ENCODE results near the gene ERMARD. TPM values are rescaled to one million over a fixed set of nuclear protein-coding genes. Genes with fewer than 3 reads are reported as not detected.

The ERMARD gene
- total RNA-seq, 1 experiment from 2014 or later = 13.6 TPM

- H3K27me3 Mint-ChIP-seq (ENCODE audit: low read depth) = peaks cover 45% of the 10 kb centered on the region
- Histone ChIP-seq H2BK5ac (ENCODE audit: insufficient read length, low read length) (no peak overlapping the region), H3K79me1 (ENCODE audit: insufficient read depth, low read depth, low read length, poor library complexity, severe bottlenecking) (no peaks in the 10 kb centered on the region), H4K91ac (ENCODE audit: insufficient read length, low read depth, low read length) (no peak overlapping the region), H2AK5ac (ENCODE audit: insufficient read length, low read length) (no peak overlapping the region), H3K79me2 (ENCODE audit: insufficient read depth, low read length) (no peaks in the 10 kb centered on the region), H3K4me2 (ENCODE audit: insufficient read depth, insufficient read length, low read length) (peak overlapping the region; percentile 49), H3K56ac (ENCODE audit: insufficient read length, low read depth, low read length) (no peak overlapping the region), H3K9ac (ENCODE audit: extremely low read depth, insufficient read length, low read length) (peak overlapping the region; percentile 18), H3K9me3 (ENCODE audit: control insufficient read depth, low read depth, low read length) (no peaks in the 10 kb centered on the region), H2AFZ (ENCODE audit: low read length) (no peak overlapping the region), H3K23me2 (ENCODE audit: insufficient read length, low read depth, low read length, poor library complexity, severe bottlenecking) (peaks cover 4% of the 10 kb centered on the region), H2BK15ac (ENCODE audit: low read depth, low read length) (no peak overlapping the region), H3T11ph (ENCODE audit: low read length) (no peak overlapping the region), H3K23ac (ENCODE audit: insufficient read length, low read depth, low read length) (no peak overlapping the region), H2BK120ac (ENCODE audit: low read depth, low read length, poor library complexity, severe bottlenecking) (no peak overlapping the region), H2BK12ac (ENCODE audit: insufficient read length, low read depth, low read length) (no peak overlapping the region), H3K4ac (ENCODE audit: low read depth, low read length) (no peak overlapping the region), H4K5ac (ENCODE audit: insufficient read length, low read depth, low read length) (no peak overlapping the region), H3K18ac (ENCODE audit: insufficient read length, low read depth, low read length) (peak overlapping the region; percentile 17), H2BK20ac (ENCODE audit: low read depth, low read length, poor library complexity, severe bottlenecking) (no peak overlapping the region), H4K20me1 (ENCODE audit: control insufficient read depth, insufficient read depth, insufficient read length) (no peaks in the 10 kb centered on the region), H4K8ac (replicated peaks; ENCODE audit: insufficient read length, low read depth, low read length) (no peak overlapping the region), H3K27ac (ENCODE audit: insufficient read length, low read depth, low read length) (no peak overlapping the region), H3K14ac (ENCODE audit: insufficient read depth, low read length) (peak overlapping the region; percentile 33; the same call in 1 of the 2 replicates), H3K27me3 (ENCODE audit: insufficient read depth, low read length) (peaks cover 3% of the 10 kb centered on the region; the same call in 1 of the 2 replicates), H3K4me1 (ENCODE audit: insufficient read depth, low read length) (no peaks in the 10 kb centered on the region)
- H3K36me3 Mint-ChIP-seq (ENCODE audit: insufficient read depth in 1 of 3, low read depth in 3 of 3) = no peaks in the 10 kb centered on the region
- peak overlapping the region; percentile 65 to 75 for H3K4me3 Mint-ChIP-seq
- peak; percentile 88 for DNase-seq
- WGBS (ENCODE audit: extremely low coverage, insufficient read length, low lambda C conversion rate) = no CpG with 5 or more reads among the region's 61 CpGs
- peaks cover 20 to 23% of the 10 kb centered on the region in 2 experiments for H3K4me1 Mint-ChIP-seq
- H3K27ac Mint-ChIP-seq = peak overlapping the region in 1 of 3 experiments; percentile 82; a peak in 2 of 7 replicates
- peak; percentile 98 for TF ChIP-seq CTCF (conservative IDR thresholded peaks at IDR 0.05)
- H3K9me3 Mint-ChIP-seq = no peaks in the 10 kb centered on the region
Measured at GRCh38 chr6:169789944-169790927, 38.8 kb downstream of the ERMARD start.
